Retinal pigment epithelial cell (primary cell): Measurements from ENCODE around the gene EMID1.

ENCODE experiments used
- DNase-seq: peaks from one replicate; pipeline ENCODE4 v3.0.0-alpha.2; 2010; ENCODE audit warnings: low read depth
- H3K4me3 ChIP-seq: 2 replicates; pipeline ENCODE4 v1.5.1; 2011; ENCODE audit warnings: mild to moderate bottlenecking, low read length, control low read depth, moderate library complexity
- CTCF ChIP-seq: conservative IDR thresholded peaks from 2 replicates; pipeline ENCODE4 v1.5.1; 2011; ENCODE audit warnings: low read depth, low read length, control low read depth, inconsistent platforms

Gene EMID1

DNA sequence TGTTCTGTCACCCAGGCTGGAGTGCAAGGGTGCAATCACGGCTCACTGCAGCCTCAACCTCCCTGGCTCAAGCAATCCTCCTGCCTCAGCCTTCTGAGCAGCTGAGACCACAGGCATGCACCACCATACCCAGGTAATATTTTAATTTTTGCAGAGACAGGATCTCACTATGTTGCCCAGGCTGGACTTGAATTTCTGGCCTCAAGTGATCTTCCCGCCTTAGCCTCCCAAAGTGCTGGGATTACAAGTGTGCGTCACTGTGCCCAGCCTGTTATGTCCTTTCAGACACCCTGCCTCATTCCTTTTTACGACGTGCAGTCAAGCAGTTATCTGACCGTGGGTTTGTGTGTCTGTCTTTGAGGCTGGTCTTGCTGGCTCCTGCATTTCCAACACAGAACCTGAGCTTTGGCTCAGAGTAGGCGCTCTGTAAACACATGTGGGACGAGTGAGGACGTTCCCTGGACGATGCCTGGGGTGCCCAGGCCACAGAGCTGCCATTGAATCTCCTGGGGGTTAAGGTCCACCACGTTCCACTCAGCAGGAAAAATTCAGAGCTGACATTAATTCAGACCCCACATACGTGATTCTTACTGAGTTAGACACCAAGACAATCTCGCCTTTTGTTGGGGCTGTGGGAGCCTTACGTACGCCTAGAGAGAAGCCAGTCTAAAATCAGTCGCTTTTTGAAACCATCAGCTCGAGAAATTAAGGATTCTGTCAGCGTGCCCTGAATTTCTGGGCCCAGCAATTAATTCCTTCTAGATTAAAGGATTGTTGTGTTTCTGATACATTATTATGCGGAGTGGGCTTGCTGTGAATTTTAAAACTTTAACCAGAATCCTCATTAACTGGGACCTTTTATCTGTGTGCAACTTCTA is 21.5 kb upstream of the EMID1 start:
- no peak for DNase-seq
- no peak overlapping the region for H3K4me3 ChIP-seq
- TF ChIP-seq CTCF: no peak

GRCh38 chr22:29184849-29185490 is 20.7 kb upstream of the EMID1 start:
- H3K4me3 ChIP-seq: no peak overlapping the region
- DNase-seq: no peak
- no peak for TF ChIP-seq CTCF

GRCh38 chr22:29186302-29186701 is 19.4 kb upstream of the EMID1 start:
- no peak for TF ChIP-seq CTCF
- no peak for DNase-seq

DNA sequence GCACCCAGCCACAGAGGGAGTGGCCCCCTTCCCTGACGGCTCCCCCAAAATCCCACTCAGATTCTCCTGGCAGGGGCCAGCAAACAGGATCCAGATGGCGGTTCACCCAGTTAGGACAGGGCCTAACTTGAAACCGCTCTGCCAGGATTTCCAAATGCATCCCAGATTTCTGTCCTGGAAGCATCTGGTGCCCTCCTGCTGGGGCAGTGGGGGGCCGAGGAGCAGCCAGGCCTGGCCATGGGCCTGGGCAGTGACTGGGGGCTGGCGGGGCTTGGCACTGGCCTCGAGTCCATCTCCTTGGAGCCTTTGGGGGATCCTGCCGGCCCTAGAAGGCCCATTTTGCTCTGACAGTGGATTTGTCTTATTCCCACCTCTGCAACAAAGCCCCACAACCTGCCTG is 17.9 kb upstream of the EMID1 start:
- no peak for TF ChIP-seq CTCF
- DNase-seq: no peak
- no peak overlapping the region for H3K4me3 ChIP-seq

More at GRCh38 chr22:29186302-29186701, 19.4 kb upstream of the EMID1 start:
- no peak overlapping the region for H3K4me3 ChIP-seq

- H3K4me3 ChIP-seq: no peak overlapping the region
- no peak for DNase-seq
- TF ChIP-seq CTCF: no peak
These were observed 15.6 kb upstream of the EMID1 start for GRCh38 chr22:29190051-29190450.

DNA sequence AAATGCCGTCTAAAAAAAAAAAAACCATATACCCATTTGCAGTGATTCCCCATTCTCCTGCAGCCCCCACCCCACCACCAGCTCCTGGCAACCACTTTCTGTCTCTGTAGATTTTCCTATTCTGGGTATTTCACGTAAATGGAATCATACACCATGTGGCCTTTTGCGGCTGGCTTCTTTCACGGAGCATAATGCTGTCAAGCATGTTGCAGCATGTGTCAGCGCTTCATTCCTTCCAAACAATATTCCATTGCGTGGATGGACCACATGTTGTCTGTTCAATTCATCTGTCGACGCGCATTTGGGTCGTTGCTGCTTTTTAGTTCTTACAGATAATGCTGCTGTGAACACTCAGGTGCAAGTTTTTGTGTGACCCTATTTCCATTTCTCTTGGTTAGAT is 14.8 kb upstream of the EMID1 start:
- no peak for TF ChIP-seq CTCF
- H3K4me3 ChIP-seq: no peak overlapping the region
- DNase-seq: no peak

GRCh38 chr22:29193021-29193420 is 12.7 kb upstream of the EMID1 start:
- no peak for DNase-seq
- H3K4me3 ChIP-seq: no peak overlapping the region
- TF ChIP-seq CTCF: no peak
